Upper lobe of left lung (tissue), 6 donors: ENCODE measurements around the gene DKC1. TPM values are rescaled to one million over a fixed set of nuclear protein-coding genes. Genes with fewer than 3 reads are reported as not detected.

ENCODE experiments used
- ATAC-seq, 2 donors: fragments of 200-7000 bp; cut with Tn5 transposase; one replicate each; pipeline ENCODE4 v1.9.1; 2022; ENCODE audit warnings: mild to moderate bottlenecking in 2 of 2, moderate library complexity in 2 of 2; ENCODE audit not compliant: low FRiP score in 2 of 2
- DNase-seq, 2 donors: peaks; one replicate each; pipeline ENCODE4 v3.0.0-alpha.2; 2019 to 2020
- H3K27ac ChIP-seq, 4 donors: fragments of 200-600 bp; sonication (generic); one replicate each; pipeline ENCODE4 v1.5.1; 2016 to 2019
- H3K27me3 ChIP-seq, 4 donors: fragments of 200-600 bp; sonication (generic); one replicate each; pipeline ENCODE4 v1.5.1; 2017 to 2019
- H3K36me3 ChIP-seq, 4 donors: fragments of 200-600 bp; sonication (generic); one replicate each; pipeline ENCODE4 v1.5.1; 2016 to 2019
- H3K4me1 ChIP-seq, 4 donors: fragments of 200-600 bp; sonication (generic); one replicate each; pipeline ENCODE4 v1.5.1; 2018 to 2019
- H3K4me3 ChIP-seq, 4 donors: fragments of 200-600 bp; sonication (generic); one replicate each; pipeline ENCODE4 v1.5.1; 2017 to 2019; ENCODE audit warnings: mild to moderate bottlenecking in 2 of 4, moderate library complexity in 1 of 4
- H3K9me3 ChIP-seq, 4 donors: fragments of 200-600 bp; sonication (generic); one replicate each; pipeline ENCODE4 v1.5.1; 2018 to 2019
- EP300 ChIP-seq, 4 donors: sonication (generic); formaldehyde crosslinking; IDR thresholded peaks; one replicate each; pipeline ENCODE4 v1.5.1; 2017; ENCODE audit warnings: antibody characterized with exemption in 4 of 4, control low read depth in 2 of 4
- POLR2A ChIP-seq, 4 donors: fragments of 450-650 bp; IDR thresholded peaks; one replicate each; pipeline ENCODE4 v1.5.1; 2016 to 2017; ENCODE audit warnings: antibody characterized with exemption in 4 of 4, mild to moderate bottlenecking in 2 of 4
- POLR2AphosphoS5 ChIP-seq, 2 donors: sonication (generic); formaldehyde crosslinking; IDR thresholded peaks; one replicate each; pipeline ENCODE4 v1.5.1; 2017; ENCODE audit warnings: antibody characterized with exemption in 2 of 2
- WGBS, 2 donors: methylation state at CpG; one replicate each; pipeline ENCODE4 v1.1.5; 2017 to 2018; 5-methylcytosine and 5-hydroxymethylcytosine counted together
- total RNA-seq, 6 donors: library from RNA; depleted of rRNA in 4 of 6; stranded (reverse); fragments of >200 nt in 4 of 6; gene quantifications; one replicate each; pipeline versions ENCODE4 v1.1.0 to v1.2.1, GENCODE V29; 2016 to 2021
- TF ChIP-seq, protein P1 (sequence below), 6 experiments: fragments of 450-650 bp in 4 of 6; fragments of 200-600 bp in 2 of 6; sonication (generic) in 2 of 6; IDR thresholded peaks; one replicate each; pipeline ENCODE4 v1.5.1; 2016 to 2019; ENCODE audit warnings: antibody characterized with exemption in 6 of 6
- donor health status: DM: no; HTN: no; CAD: no; lungs with moderate emphysema.
- donor health status: DM: no; HTN: yes; CAD: no; lungs with severe emphysema.

Gene DKC1
- total RNA-seq, 6 donors from 2014 or later = 24.1 to 52.4 (median 33.2) TPM

DNA sequence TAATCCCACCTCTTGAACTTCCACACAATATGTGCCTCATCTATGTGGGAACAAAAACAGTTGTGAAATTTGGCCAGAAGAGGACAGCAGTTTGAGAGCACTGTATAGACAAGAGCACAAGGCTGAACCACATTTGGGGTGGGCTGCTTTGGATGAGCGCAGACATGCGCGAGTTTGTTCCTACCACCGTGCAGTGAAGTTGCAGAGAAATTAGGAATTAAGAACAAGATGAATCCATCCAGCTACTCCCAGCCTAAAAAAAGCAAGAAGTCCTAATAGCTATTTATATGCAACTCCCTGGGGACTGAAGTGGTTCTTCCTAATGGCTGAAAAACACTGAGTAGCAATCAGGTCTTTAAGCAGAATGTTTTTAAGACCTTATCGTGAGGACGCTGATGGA, 12.8 kb upstream of the DKC1 start:
- WGBS, 2 donors = 28 to 37% methylated on average over 5 to 6 of the region's 6 CpGs
- TF ChIP-seq, protein P1, sequence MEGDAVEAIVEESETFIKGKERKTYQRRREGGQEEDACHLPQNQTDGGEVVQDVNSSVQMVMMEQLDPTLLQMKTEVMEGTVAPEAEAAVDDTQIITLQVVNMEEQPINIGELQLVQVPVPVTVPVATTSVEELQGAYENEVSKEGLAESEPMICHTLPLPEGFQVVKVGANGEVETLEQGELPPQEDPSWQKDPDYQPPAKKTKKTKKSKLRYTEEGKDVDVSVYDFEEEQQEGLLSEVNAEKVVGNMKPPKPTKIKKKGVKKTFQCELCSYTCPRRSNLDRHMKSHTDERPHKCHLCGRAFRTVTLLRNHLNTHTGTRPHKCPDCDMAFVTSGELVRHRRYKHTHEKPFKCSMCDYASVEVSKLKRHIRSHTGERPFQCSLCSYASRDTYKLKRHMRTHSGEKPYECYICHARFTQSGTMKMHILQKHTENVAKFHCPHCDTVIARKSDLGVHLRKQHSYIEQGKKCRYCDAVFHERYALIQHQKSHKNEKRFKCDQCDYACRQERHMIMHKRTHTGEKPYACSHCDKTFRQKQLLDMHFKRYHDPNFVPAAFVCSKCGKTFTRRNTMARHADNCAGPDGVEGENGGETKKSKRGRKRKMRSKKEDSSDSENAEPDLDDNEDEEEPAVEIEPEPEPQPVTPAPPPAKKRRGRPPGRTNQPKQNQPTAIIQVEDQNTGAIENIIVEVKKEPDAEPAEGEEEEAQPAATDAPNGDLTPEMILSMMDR (IDR thresholded peaks at IDR 0.05) = no peak
- TF ChIP-seq POLR2A (IDR thresholded peaks at IDR 0.05) (no peak), POLR2AphosphoS5 (IDR thresholded peaks at IDR 0.05) (no peak), EP300 (IDR thresholded peaks at IDR 0.05) (no peak)
- peak overlapping the region in 3 of 4 donors; percentile 55 to 59 (median 56) for H3K4me3 ChIP-seq
- H3K27ac ChIP-seq = peak overlapping the region; percentile 80 to 91 (median 86)
- no peaks in the 10 kb centered on the region for H3K36me3 ChIP-seq
- H3K4me1 ChIP-seq = peaks cover 0 to 13% (median 5%) of the 10 kb centered on the region in 4 donors
- DNase-seq (no peak), ATAC-seq (peak in 1 of 2 donors; percentile 42)
- no peaks in the 10 kb centered on the region for H3K9me3 ChIP-seq
- no peaks in the 10 kb centered on the region for H3K27me3 ChIP-seq

DNA sequence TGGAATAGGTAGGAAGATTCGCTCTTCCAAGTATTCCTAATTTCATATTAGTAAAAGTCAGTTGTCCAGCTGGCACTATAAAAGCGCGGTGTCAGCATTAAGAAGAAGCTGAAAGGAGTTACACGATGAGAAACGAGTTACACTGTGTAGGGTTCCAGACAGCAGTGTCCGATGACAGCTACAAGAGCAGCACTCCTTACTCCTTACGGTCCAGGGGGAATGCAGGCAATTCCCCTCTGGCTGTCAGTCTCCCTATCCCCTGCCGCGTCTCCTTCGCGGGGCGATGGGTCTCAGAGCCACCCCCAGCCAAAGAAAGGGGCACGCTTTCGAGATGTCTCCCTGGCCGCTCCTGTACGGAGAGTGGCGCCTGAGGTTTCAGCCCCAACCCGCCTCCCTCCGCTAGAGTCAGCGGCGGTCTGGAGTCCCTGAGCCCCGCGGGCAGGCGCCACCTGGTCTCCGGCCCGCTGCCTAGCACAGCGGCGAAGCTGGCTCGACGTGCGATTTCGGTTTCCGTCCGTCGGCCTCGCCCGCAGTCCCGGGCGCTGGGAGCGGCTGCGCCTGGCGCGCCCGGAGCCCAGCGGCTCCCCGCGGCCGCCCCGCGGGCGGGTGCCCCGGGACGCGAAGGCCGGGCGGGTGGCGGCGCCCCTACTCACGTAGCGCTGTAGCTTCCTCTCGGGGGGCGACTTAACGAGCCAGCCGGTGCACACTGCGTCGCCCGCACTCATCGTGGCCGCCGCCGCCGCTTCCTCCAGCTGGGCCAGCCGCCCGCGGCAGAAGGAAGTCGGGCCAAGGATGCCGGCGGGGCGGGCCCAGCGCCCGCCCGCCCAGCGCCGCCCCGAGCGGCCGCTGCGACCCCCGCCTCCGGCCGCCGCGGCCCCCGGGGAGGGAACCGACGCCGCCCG, 12.1 kb upstream of the DKC1 start, which contains the start of gene GAB3:
TSS of gene GAB3 (minus strand) at position 777 of the 902 bp plus-strand sequence. CDS start at position 725, 52 bp downstream.
- TF ChIP-seq, protein P1 (IDR thresholded peaks at IDR 0.05) = peak in 1 of 6 experiments; percentile 33
- TF ChIP-seq POLR2A (IDR thresholded peaks at IDR 0.05) (peak in 2 of 4 donors; percentile 19 to 23), EP300 (IDR thresholded peaks at IDR 0.05) (no peak), POLR2AphosphoS5 (IDR thresholded peaks at IDR 0.05) (peak in 1 of 2 donors; percentile 15)
- peak within 1 kb of the TSS; percentile 80 to 91 (median 86) for H3K27ac ChIP-seq
- H3K36me3 ChIP-seq = no peaks in the 10 kb centered on the region
- 6 to 34% methylated on average over 5 to 34 of the region's 98 CpGs for WGBS, 2 donors
- ATAC-seq (peak; percentile 71 to 77), DNase-seq (peak in 1 of 2 donors; percentile 91)
- no peaks in the 10 kb centered on the region for H3K27me3 ChIP-seq
- H3K4me1 ChIP-seq = peaks cover 0 to 13% (median 5%) of the 10 kb centered on the region in 4 donors
- peak within 1 kb of the TSS in 3 of 4 donors; percentile 55 to 59 (median 56) for H3K4me3 ChIP-seq
- no peaks in the 10 kb centered on the region for H3K9me3 ChIP-seq

DNA sequence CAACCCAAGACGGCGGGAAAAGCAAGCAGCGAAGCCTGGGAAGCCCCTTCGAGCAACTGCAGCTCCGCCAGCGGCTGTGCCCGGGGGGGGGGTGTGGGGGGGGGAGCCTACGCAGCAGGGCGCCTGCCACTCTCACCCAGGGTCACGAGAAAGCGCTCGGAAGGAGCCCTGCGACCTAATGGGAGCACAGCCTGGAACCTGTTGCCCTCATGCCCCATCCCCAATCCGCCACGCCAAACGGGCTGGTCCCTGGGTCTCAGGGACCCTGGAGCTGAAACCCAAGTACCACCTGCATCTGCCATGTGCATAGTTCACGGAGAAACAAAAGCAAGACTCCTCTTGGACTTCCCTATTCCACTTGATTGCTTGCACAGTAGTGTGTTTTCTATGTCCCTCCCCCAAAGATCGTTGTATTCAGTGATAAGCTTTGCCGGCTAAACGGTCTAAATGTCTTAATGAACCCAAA, 11.4 kb upstream of the DKC1 start:
- 15 to 48% methylated on average over 4 to 7 of the region's 20 CpGs for WGBS, 2 donors
- Histone ChIP-seq H3K36me3 (no peaks in the 10 kb centered on the region), H3K9me3 (no peaks in the 10 kb centered on the region), H3K27me3 (no peaks in the 10 kb centered on the region), H3K4me3 (peak overlapping the region in 3 of 4 donors; percentile 55 to 59 (median 56)), H3K4me1 (peaks cover 0 to 13% (median 5%) of the 10 kb centered on the region in 4 donors), H3K27ac (peak overlapping the region; percentile 80 to 91 (median 86))
- peak; percentile 32 to 37 for ATAC-seq
- DNase-seq = no peak
- TF ChIP-seq POLR2AphosphoS5 (IDR thresholded peaks at IDR 0.05) (no peak), EP300 (IDR thresholded peaks at IDR 0.05) (no peak), POLR2A (IDR thresholded peaks at IDR 0.05) (no peak)
- TF ChIP-seq, protein P1 (IDR thresholded peaks at IDR 0.05) = no peak

DNA sequence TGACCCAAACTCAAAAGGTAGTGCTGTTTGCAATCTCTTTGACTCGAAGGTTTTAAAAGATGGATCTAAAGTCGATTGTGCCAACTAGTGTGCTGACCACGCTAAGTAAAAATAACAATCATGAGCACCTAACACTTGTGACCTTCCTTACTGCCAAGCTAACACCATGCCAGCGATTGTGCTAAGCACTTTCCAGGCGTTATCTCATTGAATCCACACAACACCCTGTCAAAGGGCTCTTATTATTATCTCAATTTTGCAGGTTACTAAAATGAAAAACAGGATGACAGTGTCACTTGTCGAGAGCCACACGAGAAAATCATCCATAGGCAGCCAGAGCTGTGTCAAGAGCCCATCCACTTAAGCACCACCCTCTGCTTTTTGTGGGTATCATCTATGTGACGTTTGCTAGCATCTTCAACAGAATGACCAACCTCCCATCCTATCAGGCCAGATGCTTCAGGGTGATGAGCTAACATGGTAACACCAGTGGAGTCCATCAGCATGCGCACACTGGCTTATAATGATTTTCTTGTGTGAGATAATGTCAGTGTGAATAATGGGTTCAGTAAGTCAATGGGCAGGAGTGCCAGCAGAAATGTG, 10.9 kb upstream of the DKC1 start:
- H3K4me1 ChIP-seq = peaks cover 0 to 13% (median 5%) of the 10 kb centered on the region in 4 donors
- peak overlapping the region in 3 of 4 donors; percentile 55 to 59 (median 56) for H3K4me3 ChIP-seq
- DNase-seq (no peak), ATAC-seq (peak in 1 of 2 donors; percentile 20)
- no peaks in the 10 kb centered on the region for H3K36me3 ChIP-seq
- peak overlapping the region in 2 of 4 donors; percentile 90 to 91 for H3K27ac ChIP-seq
- no peak for TF ChIP-seq POLR2A (IDR thresholded peaks at IDR 0.05)
- H3K27me3 ChIP-seq = no peaks in the 10 kb centered on the region
- H3K9me3 ChIP-seq = no peaks in the 10 kb centered on the region
- 36 to 56% methylated on average over 6 to 9 of the region's 9 CpGs for WGBS, 2 donors

DNA sequence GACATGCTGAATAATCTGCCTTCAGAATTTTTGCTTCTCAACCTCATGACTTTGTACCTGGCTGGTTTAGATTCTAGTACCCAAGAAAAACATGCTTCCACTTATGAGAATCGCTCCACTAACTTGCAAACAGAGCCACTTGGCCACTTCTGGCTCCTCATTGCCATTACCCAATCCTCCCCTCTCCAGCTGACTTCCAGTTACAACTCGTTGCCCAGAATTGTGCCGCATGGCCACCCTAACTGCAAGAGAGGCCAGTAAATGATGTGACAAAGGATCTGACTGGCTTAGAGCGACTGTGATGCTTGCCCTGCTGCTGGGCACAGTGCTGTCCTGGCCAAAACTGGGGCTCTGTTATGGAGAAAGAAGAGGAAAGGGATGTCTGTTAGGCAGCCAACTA, 4.0 kb upstream of the DKC1 start:
- Histone ChIP-seq H3K4me3 (no peak overlapping the region), H3K36me3 (no peaks in the 10 kb centered on the region), H3K4me1 (peaks cover 0 to 6% (median under 1%) of the 10 kb centered on the region in 4 donors), H3K9me3 (peaks cover 0 to 4% (median 0%) of the 10 kb centered on the region in 4 donors), H3K27me3 (no peaks in the 10 kb centered on the region), H3K27ac (no peak overlapping the region)
- ATAC-seq (no peak), DNase-seq (peak in 1 of 2 donors; percentile 54)
- TF ChIP-seq, protein P1 (IDR thresholded peaks at IDR 0.05) = no peak
- TF ChIP-seq POLR2AphosphoS5 (IDR thresholded peaks at IDR 0.05) (no peak), POLR2A (IDR thresholded peaks at IDR 0.05) (no peak), EP300 (IDR thresholded peaks at IDR 0.05) (peak in 1 of 4 donors; percentile 53)
- 58 to 80% methylated on average over 1 to 4 of the region's 4 CpGs for WGBS, 2 donors
